MM.1S (cell line): ENCODE results near the gene RAPGEF6.
A peak's percentile ranks its signal among the peaks of the same experiment; 100 is the strongest.

Experiments used
- CTCF ChIP-seq: fragments of 300-600 bp; sonication (generic); IDR thresholded peaks from 2 replicates; pipeline ENCODE4 v1.5.1; 2016; ENCODE audit warnings: antibody characterized with exemption, low read length, mixed read lengths
- EZH2 ChIP-seq: fragments of 300-600 bp; sonication (generic); optimal IDR thresholded peaks from 2 replicates; pipeline ENCODE3; 2017; ENCODE audit warnings: low read depth, mild to moderate bottlenecking, antibody characterized with exemption, low read length, mixed read lengths
- EZH2phosphoT487 ChIP-seq: fragments of 300-600 bp; sonication (generic); IDR thresholded peaks from 2 replicates; pipeline ENCODE4 v1.6.1; 2018; ENCODE audit warnings: antibody characterized with exemption, low read length

- TF ChIP-seq CTCF (peak; percentile 79), EZH2phosphoT487 (no peak), EZH2 (no peak)
These were observed 252.3 kb downstream of the RAPGEF6 start for GRCh38 chr5:131382407-131383395.
